ENCODE data around the gene KLK11. TPM values are rescaled to one million over a fixed set of nuclear protein-coding genes. Genes with fewer than 3 reads are reported as not detected.

The KLK11 gene
- total RNA-seq, 1 donor from 2014 or later = not detected

DNA sequence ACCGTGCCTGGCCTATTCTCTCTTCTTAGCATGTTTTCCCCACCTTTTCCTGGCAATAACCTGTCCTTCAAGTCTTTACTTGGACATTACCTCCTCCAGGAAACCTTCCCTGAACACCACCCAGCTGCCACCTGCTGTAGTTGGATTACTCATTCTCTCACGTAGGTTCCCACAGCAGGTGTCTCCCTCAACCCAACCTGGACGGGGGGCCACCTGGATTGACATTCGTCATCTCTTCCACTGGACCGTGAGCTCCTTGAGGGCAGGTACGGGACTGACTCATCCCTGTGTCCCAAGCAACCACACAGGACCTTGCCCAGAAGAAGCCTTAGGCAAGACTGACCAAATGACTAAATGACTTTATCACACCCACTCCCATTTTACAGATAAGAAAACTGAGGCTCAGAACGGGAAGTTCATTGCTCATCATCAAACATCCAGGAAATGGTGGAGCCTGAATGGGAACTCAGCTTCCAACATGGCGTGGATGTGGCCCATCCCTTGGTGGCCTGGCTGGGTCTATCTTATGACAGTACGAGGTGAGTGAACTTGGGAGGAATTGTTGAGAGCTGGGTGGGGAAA is 53.5 kb downstream of the KLK11 start:
- no peaks in the 10 kb centered on the region for H3K4me1 Mint-ChIP-seq (ENCODE audit: low read depth)
- no peak overlapping the region for H3K4me3 Mint-ChIP-seq
- intact Hi-C loops (cut with micrococcal nuclease) = no loop called here
- H3K27ac Mint-ChIP-seq = no peak overlapping the region
- H3K27me3 Mint-ChIP-seq (ENCODE audit: insufficient read depth) = peaks cover 9% of the 10 kb centered on the region
- H3K9me3 Mint-ChIP-seq = no peaks in the 10 kb centered on the region
- H3K36me3 Mint-ChIP-seq (ENCODE audit: low read depth) = no peaks in the 10 kb centered on the region
- DNase-seq (ENCODE audit: low spot score) = no peak

Other genes starting within 250 kb of the KLK11 start
- gene ACP4, start 236.2 kb downstream of the KLK11 start, total RNA-seq = not detected in 2 replicates
- 2.5 and 3.4 TPM in 2 replicates for gene KLK1, start 202.8 kb downstream of the KLK11 start, total RNA-seq
- gene KLK15, start 193.0 kb downstream of the KLK11 start, total RNA-seq = not detected in 2 replicates
- not detected in 2 replicates for gene KLK3, start 171.7 kb downstream of the KLK11 start, total RNA-seq
- not detected in 2 replicates for gene KLK2, start 153.2 kb downstream of the KLK11 start, total RNA-seq
- gene KLK4, start 115.2 kb downstream of the KLK11 start, total RNA-seq = not detected in 2 replicates
- not detected in 2 replicates for gene KLK5, start 73.6 kb downstream of the KLK11 start, total RNA-seq
- not detected in 2 replicates for gene KLK6, start 57.0 kb downstream of the KLK11 start, total RNA-seq
- not detected in 2 replicates for gene KLK7, start 42.7 kb downstream of the KLK11 start, total RNA-seq
- not detected in 2 replicates for gene KLK8, start 25.0 kb downstream of the KLK11 start, total RNA-seq
- not detected in 2 replicates for gene KLK10, start 6.9 kb downstream of the KLK11 start, total RNA-seq
- not detected in 2 replicates for gene KLK12, start 8.4 kb upstream of the KLK11 start, total RNA-seq
- gene KLK13, start 38.5 kb upstream of the KLK11 start, total RNA-seq = not detected in 2 replicates
- gene KLK14, start 56.3 kb upstream of the KLK11 start, total RNA-seq = 0.64 and 1.2 TPM in 2 replicates
- gene CTU1, start 81.8 kb upstream of the KLK11 start, total RNA-seq = 12.5 and 14.0 TPM in 2 replicates
- 0.29 and 0.42 TPM in 2 replicates for gene SIGLEC9, start 98.3 kb upstream of the KLK11 start, total RNA-seq
- not detected in 2 replicates for gene SIGLEC7, start 115.7 kb upstream of the KLK11 start, total RNA-seq
- gene CD33, start 198.5 kb upstream of the KLK11 start, total RNA-seq = 6.3 and 6.8 TPM in 2 replicates
- gene SIGLECL1, start 224.5 kb upstream of the KLK11 start, total RNA-seq = not detected in 2 replicates

All from activated T-helper 1 cell treated with anti-CD3 and anti-CD28 coated beads, Interleukin-12 subunit alpha, Interleukin-12 subunit beta, Interleukin-2, Interleukin-4 antibody, amounts not matched to agents 30 ng/mL and 10 ng/mL and 1 ng/mL, durations not matched to agents 14 hours and 24 hours and 36 hours (primary cell).